OCI-LY1 (cell line): ENCODE data around the gene REX1BD.

ENCODE experiments used
- CTCF ChIP-seq: fragments of 200-600 bp; sonication (generic), shearing (Covaris generic); IDR thresholded peaks from 2 replicates; pipeline ENCODE4 v1.5.1; 2017; ENCODE audit warnings: mild to moderate bottlenecking, antibody characterized with exemption, low read length, moderate library complexity, mixed read lengths
- EZH2 ChIP-seq: fragments of 200-600 bp; sonication (generic), shearing (Covaris generic); IDR thresholded peaks from 2 replicates; pipeline ENCODE4 v1.8.0; 2017; ENCODE audit warnings: borderline replicate concordance, mixed run types, mild to moderate bottlenecking, antibody characterized with exemption, low read length, moderate library complexity, mixed read lengths

- TF ChIP-seq CTCF (no peak), EZH2 (no peak)
Measured at GRCh38 chr19:18558604-18559003, 30.0 kb upstream of the REX1BD start.
